ENCODE results near the gene ZNF697. TPM values are rescaled to one million over a fixed set of nuclear protein-coding genes. Genes with fewer than 3 reads are reported as not detected.
"Not testable (repeated sequence)": the region's sequence is repeated elsewhere in the genome, so short reads cannot be mapped to it uniquely, and the experiment has no call there.

Gene ZNF697
- total RNA-seq, 2 donors from 2014 or later: 4.9 to 8.6 TPM

GRCh38 chr1:119594376-119594775 lies 53.7 kb downstream of the ZNF697 start:
- intact Hi-C loops (cut with DNase I): no loop called here
- H3K4me3 ChIP-seq: no peak overlapping the region
- no peaks in the 10 kb centered on the region for H3K27me3 ChIP-seq
- DNase-seq (no peak), ATAC-seq (no peak)
- H3K27ac ChIP-seq: no peak overlapping the region
- no peaks in the 10 kb centered on the region for H3K36me3 ChIP-seq (replicated peaks in 1 of 2; ENCODE audit: insufficient read depth in 1 of 2, low read depth in 2 of 2)
- TF ChIP-seq CTCF (IDR thresholded peaks at IDR 0.05): no peak
- no peak for TF ChIP-seq POLR2A (IDR thresholded peaks at IDR 0.05)
- H3K9me3 ChIP-seq: no peaks in the 10 kb centered on the region
- WGBS, 2 donors: 63 to 81% methylated on average over 1 of the region's 1 CpG
- no peaks in the 10 kb centered on the region for H3K4me1 ChIP-seq

GRCh38 chr1:119593805-119594204 lies 54.3 kb downstream of the ZNF697 start:
- ATAC-seq (no peak), DNase-seq (no peak)
- Histone ChIP-seq H3K36me3 (replicated peaks in 1 of 2; ENCODE audit: insufficient read depth in 1 of 2, low read depth in 2 of 2) (no peaks in the 10 kb centered on the region), H3K27me3 (no peaks in the 10 kb centered on the region), H3K4me1 (no peaks in the 10 kb centered on the region), H3K27ac (no peak overlapping the region), H3K9me3 (no peaks in the 10 kb centered on the region), H3K4me3 (no peak overlapping the region)
- 72 to 87% methylated on average over 1 of the region's 1 CpG for WGBS, 2 donors
- TF ChIP-seq CTCF (IDR thresholded peaks at IDR 0.05) (no peak), POLR2A (IDR thresholded peaks at IDR 0.05) (no peak)
- intact Hi-C loops (cut with DNase I): no loop called here

- no peak for ATAC-seq
- no peak overlapping the region for H3K4me3 ChIP-seq
- intact Hi-C loops (cut with DNase I): no loop called here
These were observed 57.7 kb downstream of the ZNF697 start for GRCh38 chr1:119590393-119590792.

GRCh38 chr1:119588621-119589020 lies 59.4 kb downstream of the ZNF697 start:
- no peaks in the 10 kb centered on the region for H3K36me3 ChIP-seq (replicated peaks in 1 of 2; ENCODE audit: insufficient read depth in 1 of 2, low read depth in 2 of 2)
- 83 to 89% methylated on average over 5 of the region's 5 CpGs for WGBS, 2 donors
- H3K4me1 ChIP-seq: no peaks in the 10 kb centered on the region
- ATAC-seq (no peak), DNase-seq (no peak)
- TF ChIP-seq POLR2A (IDR thresholded peaks at IDR 0.05): no peak
- H3K27ac ChIP-seq: no peak overlapping the region
- H3K27me3 ChIP-seq: no peaks in the 10 kb centered on the region
- H3K4me3 ChIP-seq: no peak overlapping the region
- H3K9me3 ChIP-seq: no peaks in the 10 kb centered on the region
- intact Hi-C loops (cut with DNase I): no loop called here

More at GRCh38 chr1:119590393-119590792, 57.7 kb downstream of the ZNF697 start:
- no peaks in the 10 kb centered on the region for H3K9me3 ChIP-seq
- no peak for DNase-seq
- no peaks in the 10 kb centered on the region for H3K27me3 ChIP-seq
- TF ChIP-seq CTCF (IDR thresholded peaks at IDR 0.05) (no peak), POLR2A (IDR thresholded peaks at IDR 0.05) (no peak)
- H3K4me1 ChIP-seq: no peaks in the 10 kb centered on the region
- H3K36me3 ChIP-seq (replicated peaks in 1 of 2; ENCODE audit: insufficient read depth in 1 of 2, low read depth in 2 of 2): no peaks in the 10 kb centered on the region
- no peak overlapping the region for H3K27ac ChIP-seq

GRCh38 chr1:119587341-119587740 lies 60.7 kb downstream of the ZNF697 start:
- no peaks in the 10 kb centered on the region for H3K4me1 ChIP-seq
- TF ChIP-seq POLR2A (IDR thresholded peaks at IDR 0.05) (no peak), CTCF (IDR thresholded peaks at IDR 0.05) (no peak)
- ATAC-seq: no peak
- H3K9me3 ChIP-seq: no peaks in the 10 kb centered on the region
- no peaks in the 10 kb centered on the region for H3K36me3 ChIP-seq (replicated peaks in 1 of 2; ENCODE audit: insufficient read depth in 1 of 2, low read depth in 2 of 2)
- H3K27ac ChIP-seq: no peak overlapping the region
- 64 to 71% methylated on average over 3 of the region's 3 CpGs for WGBS, 2 donors
- H3K4me3 ChIP-seq: no peak overlapping the region
- intact Hi-C loops (cut with DNase I): no loop called here
- DNase-seq: no peak
- no peaks in the 10 kb centered on the region for H3K27me3 ChIP-seq

- ATAC-seq; H3K27ac ChIP-seq; H3K4me3 ChIP-seq; H3K9me3 ChIP-seq; H3K36me3 ChIP-seq (replicated peaks in 1 of 2; ENCODE audit: insufficient read depth in 1 of 2, low read depth in 2 of 2); intact Hi-C loops (cut with DNase I); H3K27me3 ChIP-seq; DNase-seq; H3K4me1 ChIP-seq: not testable (repeated sequence)
- WGBS, 2 donors: 74 to 79% methylated on average over 2 of the region's 2 CpGs
These were observed 62.3 kb downstream of the ZNF697 start for GRCh38 chr1:119585801-119586200.
